GM18520 (cell line): Measurements from ENCODE around the gene KRTAP5-5.
"Not testable (repeated sequence)": the region's sequence is repeated elsewhere in the genome, so short reads cannot be mapped to it uniquely, and the experiment has no call there.

Source experiments
- ATAC-seq: cut with Tn5 transposase; IDR thresholded peaks from one replicate; pipeline ENCODE4 v1.9.1; 2021; ENCODE audit not compliant: unreplicated experiment

The KRTAP5-5 gene

GRCh38 chr11:1654388-1655167 is 25.0 kb downstream of the KRTAP5-5 start:
- ATAC-seq: no peak

DNA sequence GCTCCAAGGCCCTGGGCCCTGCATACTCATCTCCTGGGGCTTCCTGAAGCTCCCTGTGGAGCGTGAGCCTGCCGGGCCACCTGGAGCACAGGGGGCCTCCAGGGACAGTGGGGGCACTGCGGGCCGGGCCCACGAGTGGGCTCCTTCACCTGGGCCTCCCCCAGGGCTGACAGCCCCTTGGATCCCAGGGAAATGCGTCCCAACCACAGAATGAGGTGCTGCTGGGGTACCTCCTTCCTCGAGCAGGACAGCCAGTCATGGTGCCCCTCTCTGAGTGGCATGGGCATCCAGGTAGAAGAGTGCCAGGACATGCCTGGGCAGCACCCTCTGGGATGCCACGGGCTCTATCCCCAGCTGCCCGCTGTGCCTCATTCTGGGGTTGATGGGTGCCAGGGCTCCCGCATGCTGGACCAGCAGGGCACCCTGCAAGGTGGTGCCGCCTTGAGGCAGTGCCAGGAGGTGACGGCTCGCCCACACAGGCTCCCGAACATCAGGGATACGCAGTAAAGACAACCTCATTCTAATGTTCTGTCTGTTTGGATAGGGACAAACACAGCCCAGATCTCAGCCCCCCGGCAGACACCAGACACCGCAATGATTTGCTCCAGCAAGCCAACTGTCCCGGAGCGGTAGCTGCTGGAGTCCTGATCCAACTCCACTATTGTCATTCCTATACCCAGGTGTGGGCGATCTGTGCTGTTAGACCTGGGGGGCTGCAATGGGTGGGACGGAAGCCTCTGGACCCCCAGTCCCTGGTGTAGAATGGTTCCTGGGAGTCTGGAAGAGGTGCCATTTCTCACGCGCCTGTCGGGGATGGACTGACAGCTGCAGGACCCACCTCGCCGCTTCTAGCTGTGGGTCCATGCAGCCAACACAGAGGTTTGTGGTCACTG is 25.8 kb downstream of the KRTAP5-5 start:
- ATAC-seq: no peak

GRCh38 chr11:1656061-1656441 is 26.5 kb downstream of the KRTAP5-5 start:
- ATAC-seq: no peak

GRCh38 chr11:1656670-1657069 is 27.1 kb downstream of the KRTAP5-5 start:
- no peak for ATAC-seq

DNA sequence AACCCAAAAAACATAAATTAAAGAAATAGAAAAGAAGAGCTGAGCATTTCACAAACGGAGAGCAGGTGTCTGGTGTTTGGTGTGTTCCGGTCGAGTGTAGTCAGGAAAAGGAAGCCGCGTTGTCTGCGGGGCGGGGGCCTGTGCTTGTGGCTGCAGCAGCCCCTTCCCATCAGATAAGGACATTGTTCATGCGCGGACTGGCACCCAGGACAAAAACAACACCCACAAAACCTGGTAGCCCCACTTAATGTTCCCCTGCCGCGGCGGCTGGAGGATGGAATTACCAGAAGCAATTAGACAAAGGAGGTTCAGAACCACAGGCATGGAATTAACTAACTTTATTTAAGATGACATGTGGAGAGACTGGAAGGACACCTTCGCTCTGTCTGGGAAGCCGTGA is 29.9 kb downstream of the KRTAP5-5 start:
- no peak for ATAC-seq

DNA sequence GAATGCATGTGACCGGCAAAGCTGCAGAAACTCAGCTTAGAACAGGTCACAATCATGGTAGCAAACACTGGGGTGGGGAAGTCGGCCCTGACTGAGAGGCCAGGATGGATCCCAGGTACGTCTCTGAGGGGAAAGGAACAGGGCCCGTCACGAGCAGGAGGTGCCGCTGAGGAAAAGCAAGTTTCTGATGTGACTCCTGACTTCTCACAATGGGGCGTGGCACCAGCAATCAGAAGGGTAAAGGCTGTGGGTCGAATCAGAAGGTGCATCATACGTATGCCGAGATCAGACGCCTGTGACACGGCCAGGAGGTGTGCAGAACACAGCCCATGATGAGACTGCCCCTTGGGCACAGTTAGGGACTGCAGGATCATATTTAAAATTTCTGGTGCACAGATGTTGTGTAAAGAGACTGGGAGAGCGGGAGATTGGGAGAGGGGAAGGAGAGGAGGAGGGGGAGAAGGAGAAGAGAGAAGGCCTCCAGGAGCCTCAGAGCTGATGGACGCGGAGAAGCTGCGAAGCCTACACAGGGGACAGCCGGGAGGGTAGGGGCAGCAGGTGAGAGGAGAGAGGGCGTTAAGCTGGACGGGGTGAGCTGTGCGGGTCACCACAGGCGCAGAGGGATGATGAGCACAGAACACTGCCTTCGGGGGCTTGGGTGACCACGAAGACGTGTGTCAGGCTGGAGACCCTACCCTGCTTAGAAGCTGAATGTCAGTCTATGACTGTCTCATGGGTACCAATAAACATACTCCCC is 30.7 kb downstream of the KRTAP5-5 start:
- no peak for ATAC-seq

GRCh38 chr11:1661454-1662269 is 32.1 kb downstream of the KRTAP5-5 start:
- not testable (repeated sequence) for ATAC-seq

DNA sequence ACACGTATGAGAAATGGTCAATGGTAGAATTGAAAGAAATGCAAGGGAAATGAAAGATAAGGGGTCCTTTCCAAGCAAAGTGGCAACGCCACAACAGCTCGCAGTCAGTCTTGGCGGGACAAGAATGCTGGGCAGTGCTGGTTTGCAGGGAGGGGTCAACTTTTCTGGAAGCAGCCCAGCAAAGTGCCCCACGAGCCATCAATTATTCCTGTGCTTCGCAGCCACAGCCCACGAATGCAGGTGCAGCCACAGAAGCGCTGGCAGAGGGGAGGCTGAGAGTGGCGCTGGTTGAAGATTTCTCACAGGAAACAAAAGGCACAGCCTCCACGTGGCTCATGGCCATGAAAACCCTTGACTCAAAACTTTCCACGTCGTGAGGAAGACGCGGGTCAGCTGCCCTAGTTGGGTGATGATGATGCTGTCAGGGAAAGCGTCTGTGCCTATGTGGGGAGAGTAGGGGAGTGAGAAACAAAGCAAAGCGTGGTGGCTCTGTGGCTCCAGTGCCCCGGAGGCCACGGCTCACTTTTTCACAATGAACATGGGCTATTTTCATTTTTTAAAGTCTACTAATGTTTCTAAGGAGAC is 33.2 kb downstream of the KRTAP5-5 start:
- ATAC-seq: not testable (repeated sequence)

- ATAC-seq: no peak
Observed at GRCh38 chr11:1665313-1665712, 35.7 kb downstream of the KRTAP5-5 start.

DNA sequence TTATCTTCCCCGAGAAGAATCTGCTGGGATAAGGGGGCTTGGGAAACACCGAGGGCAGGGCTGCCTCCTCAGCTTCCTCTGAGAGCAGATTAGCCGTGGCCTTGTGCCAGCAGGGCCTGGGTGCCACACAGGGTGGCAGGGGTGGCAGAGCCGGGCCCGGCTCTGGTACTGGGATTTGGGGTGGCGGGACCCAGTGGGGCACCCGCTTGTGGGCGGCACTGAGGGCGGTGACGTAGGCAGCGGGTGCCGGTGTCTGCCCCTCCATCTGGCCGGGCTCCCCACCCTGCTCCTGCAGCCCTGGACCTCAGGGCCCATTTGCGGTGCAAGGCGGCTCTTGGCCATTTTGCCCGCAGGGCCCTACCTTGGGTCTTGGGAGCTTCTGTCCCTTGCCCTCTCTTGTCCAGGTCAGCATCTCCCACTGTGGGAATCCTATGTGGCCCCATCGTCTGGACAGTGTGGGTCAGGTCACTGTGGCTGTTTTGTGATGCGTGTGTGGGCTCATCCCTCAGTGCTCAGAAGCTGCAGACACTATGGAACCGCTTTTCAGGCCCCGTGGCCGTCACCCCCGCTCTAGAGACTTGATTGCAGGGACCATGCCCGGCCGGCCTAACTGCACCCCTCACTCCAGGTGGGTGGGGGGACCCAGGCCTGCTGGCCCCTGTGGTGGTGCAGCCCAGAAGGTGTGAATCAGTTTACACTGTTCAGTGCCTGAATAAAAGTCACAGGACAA is 37.7 kb downstream of the KRTAP5-5 start:
- ATAC-seq: no peak

DNA sequence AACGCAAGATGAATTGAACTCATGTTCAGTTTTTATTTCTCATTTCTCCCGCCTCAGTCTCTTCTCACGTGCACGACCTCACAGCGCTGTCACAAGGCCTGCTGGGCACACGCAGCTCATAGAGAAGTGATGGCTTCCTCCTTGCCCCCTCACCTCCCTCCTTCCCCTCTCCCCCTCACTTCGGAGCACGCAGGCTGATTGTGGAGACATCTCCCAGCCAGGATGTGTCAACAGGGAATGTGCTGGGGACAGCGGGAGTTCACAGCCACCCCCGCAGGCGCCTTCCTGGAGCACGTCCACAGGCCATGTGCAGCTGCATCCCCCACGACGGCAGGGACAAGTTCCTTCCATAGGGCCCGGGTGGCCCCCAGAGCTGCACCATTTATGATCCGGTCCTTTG is 38.3 kb downstream of the KRTAP5-5 start:
- no peak for ATAC-seq

- ATAC-seq: no peak
Observed at GRCh38 chr11:1668911-1669473, 39.4 kb downstream of the KRTAP5-5 start.

DNA sequence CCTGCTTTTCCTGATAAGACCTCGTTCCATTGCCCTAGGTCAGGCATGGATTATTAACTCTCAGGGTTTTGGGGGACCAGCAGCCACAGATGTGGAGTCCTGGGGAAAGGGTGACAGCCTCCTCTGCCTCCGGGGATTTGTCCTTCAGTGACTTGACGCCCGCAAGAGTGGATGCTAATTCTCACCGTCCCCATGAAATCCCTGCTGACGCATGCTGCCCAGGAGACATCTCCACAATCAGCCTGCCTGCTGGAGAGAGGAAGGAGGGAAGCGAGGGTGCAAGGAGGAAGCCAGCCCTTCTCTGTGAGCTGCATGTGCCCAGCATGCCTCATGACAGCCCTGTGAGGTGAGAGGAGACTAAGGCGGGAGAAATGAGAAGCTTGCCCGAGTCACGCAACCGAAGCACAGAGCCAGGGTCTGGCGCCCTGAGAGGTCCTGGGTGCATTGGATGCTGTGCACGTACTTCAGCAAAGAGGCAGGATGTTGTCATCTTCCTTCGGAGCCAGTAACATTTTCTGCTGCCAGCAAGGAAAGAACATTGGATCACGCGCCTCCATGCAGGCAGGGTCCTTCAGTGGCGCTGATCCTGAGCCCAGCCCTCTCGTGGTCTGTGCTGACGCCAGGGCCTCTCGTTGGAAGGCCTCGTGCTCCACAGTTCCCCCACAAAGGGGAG is 40.1 kb downstream of the KRTAP5-5 start:
- ATAC-seq: no peak

DNA sequence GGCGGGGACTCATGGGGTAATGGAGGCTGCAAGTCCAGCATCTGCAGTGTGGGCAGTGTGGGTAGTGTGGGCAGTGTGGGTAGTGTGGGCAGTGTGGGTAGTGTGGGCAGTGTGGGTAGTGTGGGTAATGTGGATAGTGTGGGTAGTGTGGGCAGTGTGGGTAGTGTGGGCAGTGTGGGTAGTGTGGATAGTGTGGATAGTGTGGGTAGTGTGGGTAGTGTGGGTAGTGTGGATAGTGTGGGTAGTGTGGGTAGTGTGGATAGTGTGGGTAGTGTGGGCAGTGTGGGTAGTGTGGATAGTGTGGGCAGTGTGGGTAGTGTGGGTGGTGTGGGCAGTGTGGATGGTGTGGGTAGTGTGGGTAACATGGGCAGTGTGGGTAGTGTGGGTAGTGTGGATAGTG is 40.9 kb downstream of the KRTAP5-5 start:
- not testable (repeated sequence) for ATAC-seq

- no peak for ATAC-seq
Observed at GRCh38 chr11:1670905-1671371, 41.4 kb downstream of the KRTAP5-5 start.

DNA sequence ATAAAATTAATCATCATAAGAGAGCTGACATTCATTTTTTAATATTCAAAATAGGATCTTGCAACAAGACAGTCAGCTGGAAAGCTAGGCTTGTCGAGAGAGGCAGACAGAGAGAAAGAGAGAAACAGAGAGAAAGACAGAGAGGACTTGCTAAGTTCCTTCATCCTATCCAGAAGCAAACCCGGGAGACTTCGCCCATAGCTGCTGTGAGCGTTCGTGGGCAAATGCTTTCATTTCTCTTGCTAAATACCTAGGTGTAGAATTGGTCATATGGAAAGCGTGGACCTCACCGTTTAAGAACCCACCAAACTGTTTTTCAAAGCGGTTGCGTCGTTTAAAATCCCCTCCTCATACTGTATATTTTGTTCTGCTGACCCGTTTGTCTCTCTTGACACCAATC is 42.1 kb downstream of the KRTAP5-5 start:
- no peak for ATAC-seq

- no peak for ATAC-seq
Observed at GRCh38 chr11:1672613-1673350, 43.2 kb downstream of the KRTAP5-5 start.
